ENCODE measurements around the gene SCARF1.

Gene SCARF1

GRCh38 chr17:1605681-1606351, 39.7 kb downstream of the SCARF1 start:
- DNase-seq (ENCODE audit: insufficient read length, low spot score) = no peak
- TF ChIP-seq CTCF (IDR thresholded peaks at IDR 0.05; ENCODE audit: insufficient read depth, missing control alignments) = no peak
- FAIRE-seq = no peak

- DNase-seq (ENCODE audit: insufficient read length, low spot score) = no peak
- TF ChIP-seq CTCF (IDR thresholded peaks at IDR 0.05; ENCODE audit: insufficient read depth, missing control alignments) = no peak
Observed at GRCh38 chr17:1604831-1605528, 40.6 kb downstream of the SCARF1 start.

DNA sequence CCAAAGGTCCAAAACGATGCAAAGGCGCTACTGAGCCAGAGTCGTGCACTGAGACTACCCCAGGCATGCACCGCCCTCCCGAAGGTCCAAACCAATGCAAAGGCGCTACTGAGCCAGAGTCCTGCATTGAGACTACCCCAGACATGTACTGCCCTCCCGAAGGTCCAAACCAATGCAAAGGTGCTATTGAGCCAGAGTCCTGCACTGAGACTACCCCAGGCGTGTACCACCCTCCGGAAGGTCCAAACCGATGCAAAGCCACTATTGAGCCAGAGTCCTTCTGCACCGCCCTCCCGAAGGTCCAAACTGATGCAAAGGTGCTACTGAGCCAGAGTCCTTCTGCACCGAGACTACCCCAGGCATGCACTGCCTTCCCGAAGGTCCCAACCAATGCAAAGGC, 44.0 kb downstream of the SCARF1 start:
- FAIRE-seq = no peak
- DNase-seq (ENCODE audit: insufficient read length, low spot score) = no peak
- no peak for TF ChIP-seq CTCF (IDR thresholded peaks at IDR 0.05; ENCODE audit: insufficient read depth, missing control alignments)

More at GRCh38 chr17:1604831-1605528, 40.6 kb downstream of the SCARF1 start:
- FAIRE-seq = no peak

DNA sequence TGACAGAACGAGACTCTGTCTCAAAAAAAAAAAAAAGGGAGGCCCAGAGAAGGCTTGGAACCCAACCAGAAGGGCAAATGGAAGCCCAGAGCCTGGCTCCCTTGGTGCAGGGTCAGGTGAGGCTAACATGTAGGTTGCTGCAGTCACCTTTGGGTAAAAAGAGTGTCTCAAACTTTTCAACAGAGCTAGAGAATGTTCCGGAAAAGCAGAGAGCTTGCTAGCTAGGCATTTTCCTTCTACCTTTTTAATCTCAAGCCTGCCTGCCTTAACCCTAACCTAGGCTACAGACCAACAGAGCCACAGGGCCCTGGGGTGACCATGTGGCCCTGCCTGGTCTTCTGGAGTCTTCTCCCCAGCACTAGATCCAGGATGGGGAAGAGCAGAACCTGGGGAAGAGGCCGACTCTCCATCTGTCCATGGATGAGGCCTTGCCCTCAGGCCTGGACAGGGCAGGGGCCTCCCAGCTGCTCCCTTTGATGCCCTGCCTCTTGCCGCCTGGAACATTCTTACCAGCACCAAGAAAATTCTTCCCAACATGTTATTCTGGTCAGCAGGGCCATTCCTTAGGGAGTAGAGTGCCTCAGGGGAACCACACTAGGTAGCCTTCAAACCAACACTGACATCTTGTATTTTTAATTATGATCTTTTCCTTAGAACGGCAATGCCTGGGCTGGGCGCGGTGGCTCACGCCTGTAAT, 47.0 kb downstream of the SCARF1 start:
- no peak for TF ChIP-seq CTCF (IDR thresholded peaks at IDR 0.05; ENCODE audit: insufficient read depth, missing control alignments)
- DNase-seq (ENCODE audit: insufficient read length, low spot score) (no peak), FAIRE-seq (no peak)

GRCh38 chr17:1597861-1598342, 47.6 kb downstream of the SCARF1 start:
- TF ChIP-seq CTCF (IDR thresholded peaks at IDR 0.05; ENCODE audit: insufficient read depth, missing control alignments) = no peak
- no peak for FAIRE-seq
- no peak for DNase-seq (ENCODE audit: insufficient read length, low spot score)

GRCh38 chr17:1593630-1593931, 52.0 kb downstream of the SCARF1 start:
- FAIRE-seq (no peak), DNase-seq (ENCODE audit: insufficient read length, low spot score) (no peak)
- no peak for TF ChIP-seq CTCF (IDR thresholded peaks at IDR 0.05; ENCODE audit: insufficient read depth, missing control alignments)

Measured in D721Med (cell line).